ACHN (cell line): ENCODE measurements around the gene TBC1D16.

Source experiments
- DNase-seq: peaks from one replicate; pipeline ENCODE4 v3.0.0-alpha.2; 2015
- in situ Hi-C: cut with HindIII; loops from 2 replicates; pipeline ENCODE4 v1.10.0; 2017; ENCODE audit warnings: low sequenced_read_pairs, low pct_ligation_motif_present, low pct_unique_long_range_greater_than_20kb

The TBC1D16 gene

GRCh38 chr17:79927688-79928501 lies 107.8 kb downstream of the TBC1D16 start:
- no peak for DNase-seq
- in situ Hi-C loops: no loop called here

DNA sequence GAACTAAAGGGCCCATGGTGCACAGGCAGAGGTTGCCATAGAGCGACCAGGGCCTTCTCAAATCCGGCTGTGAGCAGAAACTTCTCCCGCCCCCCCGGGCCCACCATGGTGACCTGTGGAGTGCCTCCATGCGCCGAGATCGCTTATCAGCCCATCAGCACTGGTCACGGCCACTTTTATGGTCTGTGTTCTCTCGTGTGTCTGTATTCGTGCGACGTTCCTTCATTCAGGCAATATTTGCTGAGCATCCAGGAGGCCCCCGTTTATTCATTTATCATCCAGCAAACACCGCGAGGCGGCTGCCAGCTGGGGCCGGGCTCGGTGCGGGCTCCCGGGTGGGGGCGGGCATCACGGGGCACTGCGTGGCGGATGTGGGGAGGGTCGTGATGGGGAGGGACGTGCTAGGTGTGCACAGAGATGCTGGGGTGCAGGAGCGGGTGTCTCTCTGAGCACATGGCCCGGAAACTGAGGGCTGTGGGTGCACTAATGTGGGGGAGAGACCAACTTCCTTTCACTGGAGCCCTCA lies 108.5 kb downstream of the TBC1D16 start:
- DNase-seq: no peak
- in situ Hi-C loops: no loop called here

GRCh38 chr17:79926605-79927135 lies 109.0 kb downstream of the TBC1D16 start:
- DNase-seq: no peak
- in situ Hi-C loops: no loop called here

DNA sequence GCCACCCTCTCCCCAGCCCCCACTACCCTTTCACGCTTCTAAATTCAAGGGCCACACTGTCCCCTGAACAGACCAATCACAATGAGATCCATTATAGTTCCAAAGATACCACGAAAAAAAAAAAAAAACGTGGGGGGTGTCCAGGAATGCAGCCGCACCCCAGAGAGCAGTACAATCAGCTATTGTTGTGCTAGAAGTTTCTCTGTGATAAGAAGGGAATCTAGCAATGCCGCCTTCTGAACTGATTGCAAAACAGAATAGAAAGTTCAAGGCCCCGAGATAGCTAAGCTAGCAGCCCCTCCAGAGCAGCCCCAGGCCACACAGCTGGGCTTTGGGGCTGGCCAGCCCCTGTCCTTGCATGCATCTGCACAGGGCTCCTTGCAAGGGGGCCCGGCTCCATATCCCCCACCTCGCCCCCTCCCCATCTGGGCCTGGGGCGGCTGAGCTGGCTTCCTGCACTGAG lies 109.5 kb downstream of the TBC1D16 start:
- in situ Hi-C loops: no loop called here

DNA sequence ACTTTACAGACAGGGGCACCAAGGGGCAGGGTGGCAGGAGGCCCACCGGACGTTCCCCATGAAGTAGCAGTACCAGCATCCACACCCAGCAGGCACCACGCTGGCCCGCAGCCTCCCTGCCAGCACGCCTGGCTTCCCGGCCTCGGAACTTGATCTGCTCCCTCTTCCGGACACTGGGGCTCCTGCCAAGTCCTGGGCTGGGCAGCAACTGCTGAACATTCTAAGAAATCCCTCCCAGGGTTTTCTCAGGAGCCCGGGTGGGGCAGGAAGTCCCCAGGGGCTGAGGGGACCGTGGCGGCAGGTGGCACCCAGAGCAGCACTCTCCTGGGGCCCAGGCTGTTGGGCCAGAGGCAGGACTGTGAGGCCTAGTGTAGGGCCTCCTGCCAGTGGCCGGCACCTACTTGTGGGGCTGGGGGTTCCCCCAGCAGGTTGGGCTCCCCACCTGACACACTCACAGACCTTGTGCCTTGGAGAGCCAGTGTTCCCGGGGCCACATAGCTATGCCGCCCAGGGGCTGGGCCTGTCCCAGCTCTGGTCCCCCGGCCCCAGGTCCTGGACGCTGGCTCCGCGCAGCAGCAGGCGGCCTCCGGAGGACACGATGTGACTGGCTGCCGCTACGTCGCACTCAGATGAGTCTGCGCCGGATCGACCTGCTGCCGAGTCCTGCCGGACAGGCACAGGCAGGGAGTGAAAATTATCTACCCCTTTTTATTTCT lies 110.3 kb downstream of the TBC1D16 start:
- in situ Hi-C loops: no loop called here
- DNase-seq: peak; percentile 50

More for the DNA sequence above, 109.5 kb downstream of the TBC1D16 start:
- DNase-seq: no peak

- no peak for DNase-seq
- in situ Hi-C loops: no loop called here
Measured at GRCh38 chr17:79924639-79924976, 111.1 kb downstream of the TBC1D16 start.

DNA sequence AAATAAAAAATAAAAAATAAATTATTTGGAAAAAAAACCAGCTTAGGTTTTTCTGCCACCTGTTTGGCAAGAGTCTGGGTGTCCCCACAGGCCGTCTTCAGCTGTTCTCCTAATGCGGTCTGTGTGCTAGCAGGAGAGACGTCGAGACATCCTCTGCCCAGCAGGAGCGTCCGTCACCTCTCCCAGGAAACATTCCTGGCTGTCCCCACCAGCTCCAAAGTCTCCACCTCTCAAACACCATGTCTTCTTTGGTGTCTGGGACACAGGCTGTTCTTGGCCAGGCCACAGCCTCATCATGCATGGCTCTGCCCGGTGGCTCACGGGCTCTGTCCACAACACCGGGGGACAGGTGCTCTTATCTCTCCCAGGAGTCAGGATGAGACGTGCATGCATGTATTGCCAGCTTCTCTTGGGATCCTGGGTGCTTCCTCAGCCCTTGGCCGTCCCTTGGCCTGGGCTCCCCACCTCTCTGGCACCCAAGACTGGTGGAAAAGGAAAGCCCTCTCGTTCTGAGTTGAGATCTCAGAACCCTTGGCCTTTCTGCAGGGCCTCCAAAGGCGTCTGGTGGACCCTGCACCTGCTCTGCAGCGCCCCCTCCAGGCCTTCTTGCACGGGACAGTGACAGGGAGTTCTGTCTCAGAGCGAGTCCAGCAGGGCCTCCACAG lies 111.6 kb downstream of the TBC1D16 start:
- in situ Hi-C loops: no loop called here
- DNase-seq: peak; percentile 68

DNA sequence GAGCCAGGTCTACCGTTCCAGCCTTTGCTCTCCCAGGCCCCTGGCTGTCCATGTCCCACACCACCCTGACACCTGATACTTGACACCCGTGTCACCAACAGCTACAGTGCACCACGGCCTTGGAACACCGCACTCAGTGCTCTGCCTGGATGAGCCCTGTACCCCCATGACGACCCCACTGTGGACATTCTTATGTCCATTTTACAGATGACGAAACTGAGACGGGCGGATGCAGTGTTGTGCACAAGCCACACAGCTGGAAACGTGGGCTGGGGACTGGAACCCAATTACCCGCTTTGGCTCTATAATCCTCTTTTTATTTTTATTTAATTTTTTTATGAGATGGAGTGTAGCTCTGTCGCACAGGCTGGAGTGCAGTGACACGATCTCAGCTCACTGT lies 112.9 kb downstream of the TBC1D16 start:
- in situ Hi-C loops: no loop called here
- DNase-seq: no peak

DNA sequence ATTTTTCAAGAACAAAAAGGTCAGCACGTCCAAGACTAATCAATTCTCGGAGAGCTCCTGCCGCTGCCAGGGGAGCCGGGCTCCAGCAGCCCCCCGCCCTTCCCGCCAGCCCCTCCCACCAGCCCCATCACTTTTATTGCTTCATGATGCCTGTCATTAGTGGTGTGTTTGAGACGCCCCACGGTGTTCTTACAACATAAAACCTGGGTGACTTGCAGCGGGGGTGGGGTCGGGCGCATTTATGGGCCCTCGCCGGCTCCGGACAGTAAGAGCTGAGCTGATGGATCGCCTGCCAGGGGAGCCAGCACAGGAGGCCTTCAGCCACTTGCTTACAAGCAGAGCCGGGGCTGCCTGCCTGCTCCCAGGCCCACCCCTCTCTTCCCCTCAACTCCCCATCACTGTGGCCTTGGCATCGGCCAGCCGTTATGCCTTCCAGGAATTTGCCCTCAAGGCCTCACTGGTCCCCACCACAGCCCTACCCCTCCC lies 113.5 kb downstream of the TBC1D16 start:
- no peak for DNase-seq
- in situ Hi-C loops: no loop called here

DNA sequence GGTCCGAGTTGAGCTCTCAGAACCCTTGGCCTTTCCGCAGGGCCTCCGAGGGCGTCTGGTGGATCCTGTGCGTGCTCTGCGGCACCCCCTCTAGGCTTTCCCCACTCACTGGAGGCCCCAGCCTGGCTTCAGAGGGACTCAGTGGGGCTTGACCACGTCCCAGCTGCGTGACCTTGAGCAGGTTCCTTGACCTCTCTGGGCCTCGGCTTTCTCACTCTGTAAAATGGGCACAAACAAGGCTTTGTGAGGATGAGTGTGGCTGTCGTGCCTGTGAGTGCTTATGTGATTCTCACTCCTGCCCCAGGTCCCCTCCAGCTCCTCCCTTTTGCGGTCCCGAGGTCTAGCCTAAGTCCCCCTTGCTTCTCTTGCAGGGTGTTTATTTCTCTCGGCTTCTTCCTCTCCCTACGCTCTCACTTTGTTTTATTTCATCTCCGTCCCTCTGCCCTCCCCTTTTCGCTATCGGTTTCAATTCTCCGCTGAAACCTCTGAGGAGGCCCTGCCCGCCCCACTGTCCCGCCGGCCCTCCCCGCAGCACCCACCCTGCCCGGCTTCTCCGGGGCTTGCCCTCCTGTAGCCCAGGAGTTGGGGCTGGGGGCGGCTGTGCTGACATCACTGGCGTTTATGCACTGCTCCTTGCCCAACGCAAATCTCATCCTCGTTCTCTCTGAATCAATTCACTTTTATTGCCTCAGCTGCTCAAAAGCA lies 114.1 kb downstream of the TBC1D16 start:
- in situ Hi-C loops: no loop called here

GRCh38 chr17:79920751-79921410 lies 114.8 kb downstream of the TBC1D16 start:
- in situ Hi-C loops: no loop called here
- no peak for DNase-seq

More for the DNA sequence above, 114.1 kb downstream of the TBC1D16 start:
- DNase-seq: no peak

- DNase-seq: no peak
- in situ Hi-C loops: no loop called here
Measured at GRCh38 chr17:79919862-79920720, 115.6 kb downstream of the TBC1D16 start.

GRCh38 chr17:79919164-79919585 lies 116.5 kb downstream of the TBC1D16 start:
- in situ Hi-C loops: no loop called here
- peak; percentile 94 for DNase-seq

- in situ Hi-C loops: no loop called here
- DNase-seq: no peak
Measured at GRCh38 chr17:79918581-79919163, 117.0 kb downstream of the TBC1D16 start.

GRCh38 chr17:79917902-79918484 lies 117.7 kb downstream of the TBC1D16 start:
- DNase-seq: no peak
- in situ Hi-C loops: no loop called here
